Activated naive CD8-positive, alpha-beta T cell (primary cell): Measurements from ENCODE around the gene SMARCB1.

Source experiments
- H3K27ac Mint-ChIP-seq: one replicate; pipeline ENCODE4 v1.8.0; 2021; ENCODE audit warnings: mixed read lengths
- H3K27me3 Mint-ChIP-seq: one replicate; pipeline ENCODE4 v1.8.0; 2021; ENCODE audit warnings: mixed read lengths
- H3K36me3 Mint-ChIP-seq: one replicate; pipeline ENCODE4 v1.8.0; 2021; ENCODE audit warnings: mixed read lengths
- H3K4me1 Mint-ChIP-seq: one replicate; pipeline ENCODE4 v1.8.0; 2021; ENCODE audit warnings: low read depth, mixed read lengths
- H3K4me3 Mint-ChIP-seq: one replicate; pipeline ENCODE4 v1.8.0; 2021; ENCODE audit warnings: mild to moderate bottlenecking, mixed read lengths
- H3K9me3 Mint-ChIP-seq: one replicate; pipeline ENCODE4 v1.8.0; 2021; ENCODE audit warnings: low read depth, mixed read lengths

The SMARCB1 gene

GRCh38 chr22:23800297-23801237 is 13.8 kb downstream of the SMARCB1 start:
- H3K36me3 Mint-ChIP-seq, result no peaks in the 10 kb centered on the region
- H3K4me1 Mint-ChIP-seq, result no peaks in the 10 kb centered on the region
- H3K27me3 Mint-ChIP-seq, result no peaks in the 10 kb centered on the region
- no peak overlapping the region for H3K4me3 Mint-ChIP-seq
- H3K9me3 Mint-ChIP-seq, result no peaks in the 10 kb centered on the region
- peak overlapping the region; percentile 72 for H3K27ac Mint-ChIP-seq

GRCh38 chr22:23801238-23801821 is 14.6 kb downstream of the SMARCB1 start:
- H3K4me3 Mint-ChIP-seq, result no peak overlapping the region
- no peaks in the 10 kb centered on the region for H3K27me3 Mint-ChIP-seq
- no peaks in the 10 kb centered on the region for H3K9me3 Mint-ChIP-seq
- H3K27ac Mint-ChIP-seq, result no peak overlapping the region
- no peaks in the 10 kb centered on the region for H3K4me1 Mint-ChIP-seq
- H3K36me3 Mint-ChIP-seq, result no peaks in the 10 kb centered on the region

GRCh38 chr22:23801886-23802377 is 15.2 kb downstream of the SMARCB1 start:
- no peak overlapping the region for H3K27ac Mint-ChIP-seq
- H3K36me3 Mint-ChIP-seq, result no peaks in the 10 kb centered on the region
- no peaks in the 10 kb centered on the region for H3K4me1 Mint-ChIP-seq

GRCh38 chr22:23803001-23803819 is 16.4 kb downstream of the SMARCB1 start:
- Mint-ChIP-seq H3K4me3 (no peak overlapping the region), H3K27ac (no peak overlapping the region), H3K27me3 (no peaks in the 10 kb centered on the region), H3K4me1 (no peaks in the 10 kb centered on the region), H3K9me3 (no peaks in the 10 kb centered on the region), H3K36me3 (peaks cover 2% of the 10 kb centered on the region)

More at GRCh38 chr22:23801886-23802377, 15.2 kb downstream of the SMARCB1 start:
- Mint-ChIP-seq H3K9me3 (no peaks in the 10 kb centered on the region), H3K27me3 (no peaks in the 10 kb centered on the region), H3K4me3 (no peak overlapping the region)

- H3K27ac Mint-ChIP-seq, result no peak overlapping the region
- no peaks in the 10 kb centered on the region for H3K27me3 Mint-ChIP-seq
- H3K36me3 Mint-ChIP-seq, result peaks cover 2% of the 10 kb centered on the region
- no peak overlapping the region for H3K4me3 Mint-ChIP-seq
- H3K4me1 Mint-ChIP-seq, result no peaks in the 10 kb centered on the region
- H3K9me3 Mint-ChIP-seq, result no peaks in the 10 kb centered on the region
These were observed 18.1 kb downstream of the SMARCB1 start for GRCh38 chr22:23804781-23805291.

- no peaks in the 10 kb centered on the region for H3K9me3 Mint-ChIP-seq
- H3K4me1 Mint-ChIP-seq, result no peaks in the 10 kb centered on the region
- H3K27ac Mint-ChIP-seq, result no peak overlapping the region
- H3K36me3 Mint-ChIP-seq, result peaks cover 7% of the 10 kb centered on the region
- no peak overlapping the region for H3K4me3 Mint-ChIP-seq
- no peaks in the 10 kb centered on the region for H3K27me3 Mint-ChIP-seq
These were observed 20.1 kb downstream of the SMARCB1 start for GRCh38 chr22:23806837-23807236.

- H3K27me3 Mint-ChIP-seq, result no peaks in the 10 kb centered on the region
- H3K4me1 Mint-ChIP-seq, result no peaks in the 10 kb centered on the region
- H3K9me3 Mint-ChIP-seq, result no peaks in the 10 kb centered on the region
- no peak overlapping the region for H3K4me3 Mint-ChIP-seq
- no peak overlapping the region for H3K27ac Mint-ChIP-seq
- peaks cover 10% of the 10 kb centered on the region for H3K36me3 Mint-ChIP-seq
These were observed 25.6 kb downstream of the SMARCB1 start for GRCh38 chr22:23812378-23812777.

GRCh38 chr22:23815541-23816155 is 28.9 kb downstream of the SMARCB1 start:
- H3K4me3 Mint-ChIP-seq, result no peak overlapping the region
- peaks cover 3% of the 10 kb centered on the region for H3K4me1 Mint-ChIP-seq
- peaks cover 8% of the 10 kb centered on the region for H3K36me3 Mint-ChIP-seq
- no peaks in the 10 kb centered on the region for H3K27me3 Mint-ChIP-seq
- no peak overlapping the region for H3K27ac Mint-ChIP-seq
- no peaks in the 10 kb centered on the region for H3K9me3 Mint-ChIP-seq

GRCh38 chr22:23816156-23816976 is 29.6 kb downstream of the SMARCB1 start:
- Mint-ChIP-seq H3K36me3 (peaks cover 5% of the 10 kb centered on the region), H3K27ac (no peak overlapping the region), H3K27me3 (no peaks in the 10 kb centered on the region), H3K4me3 (no peak overlapping the region), H3K4me1 (peaks cover 4% of the 10 kb centered on the region), H3K9me3 (no peaks in the 10 kb centered on the region)

- H3K36me3 Mint-ChIP-seq, result peaks cover 3% of the 10 kb centered on the region
- no peaks in the 10 kb centered on the region for H3K27me3 Mint-ChIP-seq
- no peak overlapping the region for H3K27ac Mint-ChIP-seq
- no peaks in the 10 kb centered on the region for H3K9me3 Mint-ChIP-seq
- H3K4me3 Mint-ChIP-seq, result no peak overlapping the region
- peaks cover 4% of the 10 kb centered on the region for H3K4me1 Mint-ChIP-seq
These were observed 30.4 kb downstream of the SMARCB1 start for GRCh38 chr22:23817146-23817545.

- no peaks in the 10 kb centered on the region for H3K27me3 Mint-ChIP-seq
- H3K4me1 Mint-ChIP-seq, result peaks cover 4% of the 10 kb centered on the region
- no peaks in the 10 kb centered on the region for H3K9me3 Mint-ChIP-seq
- H3K36me3 Mint-ChIP-seq, result peaks cover 6% of the 10 kb centered on the region
- H3K27ac Mint-ChIP-seq, result no peak overlapping the region
- no peak overlapping the region for H3K4me3 Mint-ChIP-seq
These were observed 31.8 kb downstream of the SMARCB1 start for GRCh38 chr22:23818541-23818940.

- H3K4me3 Mint-ChIP-seq, result no peak overlapping the region
- H3K27me3 Mint-ChIP-seq, result no peaks in the 10 kb centered on the region
- H3K4me1 Mint-ChIP-seq, result peaks cover 4% of the 10 kb centered on the region
- peaks cover 7% of the 10 kb centered on the region for H3K36me3 Mint-ChIP-seq
- H3K27ac Mint-ChIP-seq, result no peak overlapping the region
- H3K9me3 Mint-ChIP-seq, result no peaks in the 10 kb centered on the region
These were observed 34.0 kb downstream of the SMARCB1 start for GRCh38 chr22:23820748-23821211.

- Mint-ChIP-seq H3K9me3 (no peaks in the 10 kb centered on the region), H3K27ac (no peak overlapping the region), H3K36me3 (peaks cover 7% of the 10 kb centered on the region), H3K4me1 (peaks cover 4% of the 10 kb centered on the region), H3K27me3 (no peaks in the 10 kb centered on the region), H3K4me3 (no peak overlapping the region)
These were observed 35.4 kb downstream of the SMARCB1 start for GRCh38 chr22:23822101-23822671.
